ENCODE measurements around the gene SLIT1.

The SLIT1 gene

GRCh38 chr10:96949039-96949683 is 236.6 kb downstream of the SLIT1 start:
- DNase-seq, result no peak

Data from NCI-H526 treated with DMSO at 0.1 percent for 48 hours (cell line).